ENCODE results near the gene TMPRSS11E. TPM values are rescaled to one million over a fixed set of nuclear protein-coding genes. Genes with fewer than 3 reads are reported as not detected.
A peak's percentile ranks its signal among the peaks of the same experiment; 100 is the strongest.
"Not testable (repeated sequence)": the region's sequence is repeated elsewhere in the genome, so short reads cannot be mapped to it uniquely, and the experiment has no call there.

Gene TMPRSS11E
- total RNA-seq, 1 experiment from 2014 or later, result not detected

GRCh38 chr4:68490826-68491457 is 43.7 kb downstream of the TMPRSS11E start:
- H3K4me1 Mint-ChIP-seq (ENCODE audit: insufficient read depth, unreplicated experiment), result peaks cover 8% of the 10 kb centered on the region
- no peak overlapping the region for H3K4me3 Mint-ChIP-seq (ENCODE audit: unreplicated experiment)
- no peaks in the 10 kb centered on the region for H3K9me3 Mint-ChIP-seq (ENCODE audit: unreplicated experiment)
- H3K36me3 Mint-ChIP-seq (ENCODE audit: insufficient read depth, unreplicated experiment), result no peaks in the 10 kb centered on the region
- H3K27ac Mint-ChIP-seq (ENCODE audit: low read depth, unreplicated experiment), result no peak overlapping the region
- intact Hi-C loops (cut with micrococcal nuclease), result no loop called here
- TF ChIP-seq, protein P1, sequence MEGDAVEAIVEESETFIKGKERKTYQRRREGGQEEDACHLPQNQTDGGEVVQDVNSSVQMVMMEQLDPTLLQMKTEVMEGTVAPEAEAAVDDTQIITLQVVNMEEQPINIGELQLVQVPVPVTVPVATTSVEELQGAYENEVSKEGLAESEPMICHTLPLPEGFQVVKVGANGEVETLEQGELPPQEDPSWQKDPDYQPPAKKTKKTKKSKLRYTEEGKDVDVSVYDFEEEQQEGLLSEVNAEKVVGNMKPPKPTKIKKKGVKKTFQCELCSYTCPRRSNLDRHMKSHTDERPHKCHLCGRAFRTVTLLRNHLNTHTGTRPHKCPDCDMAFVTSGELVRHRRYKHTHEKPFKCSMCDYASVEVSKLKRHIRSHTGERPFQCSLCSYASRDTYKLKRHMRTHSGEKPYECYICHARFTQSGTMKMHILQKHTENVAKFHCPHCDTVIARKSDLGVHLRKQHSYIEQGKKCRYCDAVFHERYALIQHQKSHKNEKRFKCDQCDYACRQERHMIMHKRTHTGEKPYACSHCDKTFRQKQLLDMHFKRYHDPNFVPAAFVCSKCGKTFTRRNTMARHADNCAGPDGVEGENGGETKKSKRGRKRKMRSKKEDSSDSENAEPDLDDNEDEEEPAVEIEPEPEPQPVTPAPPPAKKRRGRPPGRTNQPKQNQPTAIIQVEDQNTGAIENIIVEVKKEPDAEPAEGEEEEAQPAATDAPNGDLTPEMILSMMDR (IDR thresholded peaks at IDR 0.05; ENCODE audit: unreplicated experiment), result no peak
- ChIA-PET CTCF (no interaction called here), POLR2A (interaction anchor here (0.6 kb wide), 1 partner anchor 122 kb away, joined by 3 read pairs; no protein-coding TSS in a partner anchor)
- DNase-seq (ENCODE audit: unreplicated experiment), result peak; percentile 18
- H3K27me3 Mint-ChIP-seq (ENCODE audit: insufficient read depth, unreplicated experiment), result no peaks in the 10 kb centered on the region
- no TSS peak for BruUV-seq (replicated peaks)

GRCh38 chr4:68494688-68495087 is 47.4 kb downstream of the TMPRSS11E start:
- Mint-ChIP-seq H3K36me3 (ENCODE audit: insufficient read depth, unreplicated experiment) (no peaks in the 10 kb centered on the region), H3K4me1 (ENCODE audit: insufficient read depth, unreplicated experiment) (peaks cover 8% of the 10 kb centered on the region), H3K27ac (ENCODE audit: low read depth, unreplicated experiment) (no peak overlapping the region), H3K4me3 (ENCODE audit: unreplicated experiment) (no peak overlapping the region), H3K27me3 (ENCODE audit: insufficient read depth, unreplicated experiment) (no peaks in the 10 kb centered on the region), H3K9me3 (ENCODE audit: unreplicated experiment) (no peaks in the 10 kb centered on the region)
- TF ChIP-seq, protein P1 (IDR thresholded peaks at IDR 0.05; ENCODE audit: unreplicated experiment), result no peak
- no peak for DNase-seq (ENCODE audit: unreplicated experiment)
- BruUV-seq (replicated peaks), result no TSS peak
- POLR2A ChIA-PET, result no interaction called here
- CTCF ChIA-PET, result interaction anchor here (0.7 to 1.4 kb wide), 3 partner anchors 118 to 815 kb away, joined by 3 to 9 read pairs (median 3); no protein-coding TSS in a partner anchor
- intact Hi-C loops (cut with micrococcal nuclease), result loop anchor here (5.0 kb wide), 1 partner anchor 823 kb away; no protein-coding TSS in a partner anchor

DNA sequence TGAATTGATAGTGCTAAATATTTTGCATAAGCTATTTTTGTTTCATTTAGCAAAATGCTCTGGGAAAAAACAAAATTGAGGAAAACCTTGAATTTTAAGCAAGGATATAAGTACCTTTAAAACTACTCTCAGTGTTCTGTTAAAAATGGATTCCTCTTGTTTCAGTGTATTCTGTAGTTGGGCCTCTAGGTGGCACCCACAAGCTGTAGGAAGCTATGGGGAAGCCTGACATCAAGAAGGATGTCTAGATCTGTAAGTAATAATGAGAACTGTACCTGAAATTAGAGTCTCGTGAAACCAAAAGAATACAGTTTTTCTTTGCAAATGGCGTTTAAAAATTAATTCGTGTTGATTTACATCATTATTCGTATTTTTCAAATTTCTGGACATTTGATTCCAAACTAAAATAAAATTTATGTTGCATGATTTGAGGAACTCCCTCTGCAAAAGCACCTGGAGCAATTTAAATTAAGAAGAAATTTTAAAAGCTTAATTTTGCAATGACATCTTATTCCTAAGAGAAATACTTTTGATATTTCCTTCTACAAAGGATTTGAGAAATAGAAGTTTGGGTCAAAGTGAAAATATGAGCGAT is 51.2 kb downstream of the TMPRSS11E start:
- no peaks in the 10 kb centered on the region for H3K9me3 Mint-ChIP-seq (ENCODE audit: unreplicated experiment)
- H3K27ac Mint-ChIP-seq (ENCODE audit: low read depth, unreplicated experiment), result no peak overlapping the region
- no peaks in the 10 kb centered on the region for H3K4me1 Mint-ChIP-seq (ENCODE audit: insufficient read depth, unreplicated experiment)
- ChIA-PET POLR2A (no interaction called here), CTCF (interaction anchor here (0.6 to 2.0 kb wide), 27 partner anchors 10 to 1910 kb away, joined by 3 to 26 read pairs (median 3); no protein-coding TSS in a partner anchor)
- no peaks in the 10 kb centered on the region for H3K27me3 Mint-ChIP-seq (ENCODE audit: insufficient read depth, unreplicated experiment)
- no TSS peak for BruUV-seq (replicated peaks)
- peak; percentile 79 for DNase-seq (ENCODE audit: unreplicated experiment)
- intact Hi-C loops (cut with micrococcal nuclease), result loop anchor here (1.0 to 5.0 kb wide), 4 partner anchors 226 to 1119 kb away; no protein-coding TSS in a partner anchor
- no peak overlapping the region for H3K4me3 Mint-ChIP-seq (ENCODE audit: unreplicated experiment)
- TF ChIP-seq, protein P1 (IDR thresholded peaks at IDR 0.05; ENCODE audit: unreplicated experiment), result peak; percentile 88
- no peaks in the 10 kb centered on the region for H3K36me3 Mint-ChIP-seq (ENCODE audit: insufficient read depth, unreplicated experiment)

- intact Hi-C loops (cut with micrococcal nuclease), result loop anchor here (5.0 kb wide), 1 partner anchor 818 kb away; no protein-coding TSS in a partner anchor
These were observed 51.8 kb downstream of the TMPRSS11E start for GRCh38 chr4:68499021-68499420.

DNA sequence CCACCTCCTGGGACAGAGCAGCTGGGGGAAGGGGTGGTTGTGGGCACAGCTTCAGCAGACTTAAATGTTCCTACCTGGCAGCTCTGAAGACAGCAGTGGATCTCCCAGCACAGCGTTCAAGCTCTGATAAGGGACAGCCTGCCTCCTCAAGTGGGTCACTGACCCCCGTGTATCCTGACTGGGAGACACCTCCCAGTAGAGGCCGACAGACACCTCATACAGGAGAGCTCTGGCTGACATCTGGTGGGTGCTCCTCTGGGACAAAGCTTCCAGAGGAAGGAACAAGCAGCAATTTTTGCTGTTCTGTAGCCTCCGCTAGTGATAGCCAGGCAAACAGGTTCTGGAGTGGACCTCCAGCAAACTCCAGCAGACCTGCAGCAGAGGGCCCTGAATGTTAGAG is 56.2 kb downstream of the TMPRSS11E start:
- H3K4me1 Mint-ChIP-seq (ENCODE audit: insufficient read depth, unreplicated experiment); DNase-seq (ENCODE audit: unreplicated experiment); POLR2A ChIA-PET; H3K9me3 Mint-ChIP-seq (ENCODE audit: unreplicated experiment); H3K27me3 Mint-ChIP-seq (ENCODE audit: insufficient read depth, unreplicated experiment); H3K36me3 Mint-ChIP-seq (ENCODE audit: insufficient read depth, unreplicated experiment); BruUV-seq (replicated peaks); H3K27ac Mint-ChIP-seq (ENCODE audit: low read depth, unreplicated experiment); intact Hi-C loops (cut with micrococcal nuclease); H3K4me3 Mint-ChIP-seq (ENCODE audit: unreplicated experiment): not testable (repeated sequence)
- CTCF ChIA-PET, result interaction anchor here (1.1 kb wide), 1 partner anchor 667 kb away, joined by 14 read pairs; no protein-coding TSS in a partner anchor

More at GRCh38 chr4:68499021-68499420, 51.8 kb downstream of the TMPRSS11E start:
- H3K36me3 Mint-ChIP-seq (ENCODE audit: insufficient read depth, unreplicated experiment), result no peaks in the 10 kb centered on the region
- no peaks in the 10 kb centered on the region for H3K4me1 Mint-ChIP-seq (ENCODE audit: insufficient read depth, unreplicated experiment)
- DNase-seq (ENCODE audit: unreplicated experiment), result no peak
- no TSS peak for BruUV-seq (replicated peaks)
- H3K27ac Mint-ChIP-seq (ENCODE audit: low read depth, unreplicated experiment), result no peak overlapping the region
- ChIA-PET POLR2A (no interaction called here), CTCF (interaction anchor here (0.6 to 2.0 kb wide), 17 partner anchors 11 to 1910 kb away, joined by 3 to 26 read pairs (median 3); no protein-coding TSS in a partner anchor)
- no peaks in the 10 kb centered on the region for H3K9me3 Mint-ChIP-seq (ENCODE audit: unreplicated experiment)
- H3K4me3 Mint-ChIP-seq (ENCODE audit: unreplicated experiment), result no peak overlapping the region
- TF ChIP-seq, protein P1 (IDR thresholded peaks at IDR 0.05; ENCODE audit: unreplicated experiment), result no peak
- H3K27me3 Mint-ChIP-seq (ENCODE audit: insufficient read depth, unreplicated experiment), result no peaks in the 10 kb centered on the region

GRCh38 chr4:68504836-68505235 is 57.6 kb downstream of the TMPRSS11E start:
- H3K27ac Mint-ChIP-seq (ENCODE audit: low read depth, unreplicated experiment); H3K27me3 Mint-ChIP-seq (ENCODE audit: insufficient read depth, unreplicated experiment); intact Hi-C loops (cut with micrococcal nuclease); BruUV-seq (replicated peaks); H3K4me3 Mint-ChIP-seq (ENCODE audit: unreplicated experiment); DNase-seq (ENCODE audit: unreplicated experiment); H3K9me3 Mint-ChIP-seq (ENCODE audit: unreplicated experiment); H3K4me1 Mint-ChIP-seq (ENCODE audit: insufficient read depth, unreplicated experiment); POLR2A ChIA-PET; H3K36me3 Mint-ChIP-seq (ENCODE audit: insufficient read depth, unreplicated experiment): not testable (repeated sequence)
- CTCF ChIA-PET, result interaction anchor here (1.9 kb wide), 1 partner anchor 665 kb away, joined by 6 read pairs; no protein-coding TSS in a partner anchor
